GM18909 (cell line): ENCODE data around the gene RYK.
A peak's percentile ranks its signal among the peaks of the same experiment; 100 is the strongest.
"Not testable (repeated sequence)": the region's sequence is repeated elsewhere in the genome, so short reads cannot be mapped to it uniquely, and the experiment has no call there.

Experiments
- ATAC-seq: cut with Tn5 transposase; IDR thresholded peaks from one replicate; pipeline ENCODE4 v1.9.1; 2021; ENCODE audit warnings: mild to moderate bottlenecking; ENCODE audit not compliant: unreplicated experiment, poor library complexity

RYK gene

DNA sequence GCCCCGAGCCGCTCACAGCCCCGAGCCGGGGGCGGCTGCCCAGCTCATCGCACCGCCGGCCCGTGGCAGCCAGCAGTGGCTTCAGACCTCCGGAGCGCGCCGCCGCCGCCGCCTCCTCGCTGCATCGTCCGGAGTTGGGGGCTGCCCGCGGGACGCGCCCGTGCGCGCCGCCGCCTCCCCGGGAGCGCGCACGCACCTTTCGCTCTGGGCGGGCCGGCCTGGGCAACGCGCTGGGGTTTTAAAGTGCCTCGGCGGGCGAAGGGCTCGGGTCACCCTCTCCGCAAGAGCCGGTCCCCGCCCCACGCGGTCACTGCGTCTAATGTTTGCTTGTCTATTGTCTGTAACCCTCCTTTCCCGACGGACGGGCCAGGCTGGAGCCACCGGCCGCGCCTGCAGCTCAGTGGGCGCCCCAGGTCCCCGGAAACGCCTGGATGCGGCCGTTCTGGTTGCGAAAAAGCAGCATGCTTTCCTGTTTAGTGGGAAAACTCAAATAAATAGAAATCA lies at the start of gene RYK:
TSS of gene RYK (minus strand) at position 143 of the 504 bp plus-strand sequence. CDS start 205 bp downstream, outside the sequence.
- ATAC-seq: peak; percentile 85

DNA sequence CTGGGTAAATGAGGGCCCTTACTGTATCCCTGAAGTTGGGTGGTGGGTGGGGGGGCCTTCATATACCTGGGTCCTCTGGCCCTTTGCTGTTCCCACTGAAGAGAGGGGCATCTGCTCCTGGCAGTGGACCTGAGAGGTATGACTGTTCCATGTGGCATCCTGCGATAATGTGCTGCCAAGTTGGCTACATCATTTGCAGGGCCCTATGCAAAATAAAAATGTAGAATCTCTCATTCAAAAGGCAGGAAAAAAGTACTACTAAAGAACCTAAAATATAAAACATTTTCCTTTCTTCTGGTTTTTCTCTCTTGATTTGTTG lies 49.2 kb upstream of the RYK start:
- ATAC-seq: no peak

- ATAC-seq: no peak
Observed at GRCh38 chr3:134299185-134299887, 48.7 kb upstream of the RYK start.

- no peak for ATAC-seq
Observed at GRCh38 chr3:134298249-134298648, 47.6 kb upstream of the RYK start.

GRCh38 chr3:134296616-134297015 lies 46.0 kb upstream of the RYK start:
- ATAC-seq: no peak

- no peak for ATAC-seq
Observed at GRCh38 chr3:134295930-134296329, 45.3 kb upstream of the RYK start.

GRCh38 chr3:134294302-134295280 lies 43.9 kb upstream of the RYK start:
- ATAC-seq: peak; percentile 100

GRCh38 chr3:134291319-134292254 lies 40.9 kb upstream of the RYK start:
- no peak for ATAC-seq

- ATAC-seq: no peak
Observed at GRCh38 chr3:134287512-134287911, 36.9 kb upstream of the RYK start.

- ATAC-seq: no peak
Observed at GRCh38 chr3:134284438-134284837, 33.8 kb upstream of the RYK start.

DNA sequence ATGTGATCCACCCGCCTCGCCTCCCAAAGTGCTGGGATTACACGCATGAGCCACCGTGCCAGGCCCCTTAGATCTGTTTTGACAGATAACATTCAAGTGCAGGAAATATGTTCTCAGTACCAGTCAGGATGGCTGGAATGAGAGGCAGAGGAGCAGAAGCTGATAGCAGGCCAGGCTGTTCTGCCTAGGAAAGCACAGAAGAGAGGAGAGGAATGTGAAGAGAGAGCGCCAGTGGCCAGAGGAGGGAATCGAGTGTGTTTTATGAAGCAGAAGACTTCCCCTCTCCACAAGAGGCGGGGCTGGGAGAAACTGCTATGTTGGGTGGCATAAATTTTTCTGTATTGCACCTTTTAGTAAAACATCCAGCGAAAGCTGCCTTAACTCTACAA lies 32.0 kb upstream of the RYK start:
- no peak for ATAC-seq

- no peak for ATAC-seq
Observed at GRCh38 chr3:134281912-134282658, 31.4 kb upstream of the RYK start.

- ATAC-seq: no peak
Observed at GRCh38 chr3:134279466-134279865, 28.8 kb upstream of the RYK start.

GRCh38 chr3:134277066-134277660 lies 26.5 kb upstream of the RYK start:
- no peak for ATAC-seq

DNA sequence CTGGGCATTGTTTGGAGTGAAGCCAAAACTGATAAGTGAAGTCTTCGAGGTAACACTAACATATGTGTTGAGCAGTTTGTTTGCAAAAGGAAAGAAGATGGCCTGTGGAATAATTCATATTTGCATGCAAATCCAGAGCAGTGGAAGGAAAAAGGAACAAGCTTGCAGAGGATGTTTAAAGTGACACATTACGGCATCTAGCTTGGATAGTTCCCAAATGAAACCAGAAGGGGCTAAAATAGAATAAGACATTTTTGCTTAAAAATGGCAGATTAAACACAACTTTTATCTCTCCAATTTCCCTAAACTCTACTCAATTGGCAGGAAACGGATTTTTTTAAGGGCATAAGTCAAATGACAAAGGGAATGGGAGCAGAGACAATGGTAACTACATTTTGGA lies 25.4 kb upstream of the RYK start:
- ATAC-seq: no peak

GRCh38 chr3:134275110-134275509 lies 24.5 kb upstream of the RYK start:
- not testable (repeated sequence) for ATAC-seq

DNA sequence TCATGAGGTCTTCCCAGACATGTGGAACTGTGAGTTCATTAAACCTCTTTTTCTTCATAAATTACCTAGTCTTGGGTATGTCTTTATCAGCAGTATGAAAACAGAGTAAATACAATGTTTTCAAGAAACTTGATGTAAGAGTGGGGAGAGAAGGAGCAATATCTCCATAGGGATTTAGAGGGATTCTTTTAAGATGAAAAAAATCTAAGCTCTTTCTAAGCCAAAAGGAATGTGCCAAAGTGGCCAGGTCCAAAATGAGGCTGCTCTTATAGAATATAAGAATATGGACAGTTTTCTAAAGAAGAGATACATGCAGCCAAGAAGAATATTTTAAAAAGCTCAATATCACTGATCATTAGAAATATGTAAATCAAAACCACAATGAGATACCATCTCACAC lies 23.9 kb upstream of the RYK start:
- ATAC-seq: no peak

DNA sequence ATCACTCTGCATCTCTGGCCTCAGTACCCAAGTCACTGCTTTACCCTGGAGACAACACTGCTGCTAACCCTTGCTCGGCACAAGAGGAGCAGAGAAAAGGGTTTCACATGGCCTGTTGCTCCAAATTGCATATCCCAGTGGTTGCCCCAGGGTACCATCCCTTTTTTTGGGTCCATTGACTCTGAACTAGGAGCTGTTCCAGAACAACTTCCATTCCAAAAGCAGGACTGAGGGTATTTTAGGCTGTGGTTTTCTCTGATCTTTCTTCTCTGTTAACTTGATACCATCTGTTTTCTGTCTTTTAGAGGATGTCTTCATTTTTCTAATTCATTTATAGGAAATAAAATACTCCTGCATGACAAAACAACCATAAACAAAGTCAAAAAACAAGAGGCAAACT lies 17.3 kb upstream of the RYK start:
- no peak for ATAC-seq

- no peak for ATAC-seq
Observed at GRCh38 chr3:134260987-134261386, 10.3 kb upstream of the RYK start.
